ENCODE results near the gene ATRN.

Gene ATRN

GRCh38 chr20:3631534-3631933, 160.7 kb downstream of the ATRN start:
- DNase-seq, result no peak

- DNase-seq, result no peak
Measured at GRCh38 chr20:3632311-3633004, 161.6 kb downstream of the ATRN start.

- DNase-seq, result no peak
Measured at GRCh38 chr20:3633913-3634478, 163.2 kb downstream of the ATRN start.

- DNase-seq, result no peak
Measured at GRCh38 chr20:3635346-3635745, 164.5 kb downstream of the ATRN start.

GRCh38 chr20:3640259-3640658, 169.4 kb downstream of the ATRN start:
- no peak for DNase-seq

- DNase-seq, result no peak
Measured at GRCh38 chr20:3645309-3646066, 174.7 kb downstream of the ATRN start.

- DNase-seq, result no peak
Measured at GRCh38 chr20:3646067-3646440, 175.2 kb downstream of the ATRN start.

GRCh38 chr20:3646651-3647050, 175.8 kb downstream of the ATRN start:
- no peak for DNase-seq

GRCh38 chr20:3647473-3647872, 176.7 kb downstream of the ATRN start:
- DNase-seq, result no peak

- DNase-seq, result no peak
Measured at GRCh38 chr20:3648951-3649350, 178.1 kb downstream of the ATRN start.

- DNase-seq, result no peak
Measured at GRCh38 chr20:3651204-3651962, 180.6 kb downstream of the ATRN start.

- DNase-seq, result no peak
Measured at GRCh38 chr20:3652221-3652620, 181.4 kb downstream of the ATRN start.

GRCh38 chr20:3652676-3653596, 182.1 kb downstream of the ATRN start:
- no peak for DNase-seq

- DNase-seq, result no peak
Measured at GRCh38 chr20:3653921-3654320, 183.1 kb downstream of the ATRN start.

- DNase-seq, result no peak
Measured at GRCh38 chr20:3654326-3655130, 183.7 kb downstream of the ATRN start.

GRCh38 chr20:3655131-3655405, 184.2 kb downstream of the ATRN start:
- no peak for DNase-seq

- no peak for DNase-seq
Measured at GRCh38 chr20:3658019-3658715, 187.3 kb downstream of the ATRN start.

- DNase-seq, result no peak
Measured at GRCh38 chr20:3658716-3659491, 188.1 kb downstream of the ATRN start.

GRCh38 chr20:3659492-3660261, 188.9 kb downstream of the ATRN start:
- no peak for DNase-seq
